RKO (cell line): ENCODE data around the gene NFKBIA.
"Not testable (repeated sequence)": the region's sequence is repeated elsewhere in the genome, so short reads cannot be mapped to it uniquely, and the experiment has no call there.

ENCODE experiments used
- DNase-seq: peaks from one replicate; pipeline ENCODE4 v3.0.0-alpha.2; 2016; ENCODE audit warnings: low spot score

NFKBIA gene

DNA sequence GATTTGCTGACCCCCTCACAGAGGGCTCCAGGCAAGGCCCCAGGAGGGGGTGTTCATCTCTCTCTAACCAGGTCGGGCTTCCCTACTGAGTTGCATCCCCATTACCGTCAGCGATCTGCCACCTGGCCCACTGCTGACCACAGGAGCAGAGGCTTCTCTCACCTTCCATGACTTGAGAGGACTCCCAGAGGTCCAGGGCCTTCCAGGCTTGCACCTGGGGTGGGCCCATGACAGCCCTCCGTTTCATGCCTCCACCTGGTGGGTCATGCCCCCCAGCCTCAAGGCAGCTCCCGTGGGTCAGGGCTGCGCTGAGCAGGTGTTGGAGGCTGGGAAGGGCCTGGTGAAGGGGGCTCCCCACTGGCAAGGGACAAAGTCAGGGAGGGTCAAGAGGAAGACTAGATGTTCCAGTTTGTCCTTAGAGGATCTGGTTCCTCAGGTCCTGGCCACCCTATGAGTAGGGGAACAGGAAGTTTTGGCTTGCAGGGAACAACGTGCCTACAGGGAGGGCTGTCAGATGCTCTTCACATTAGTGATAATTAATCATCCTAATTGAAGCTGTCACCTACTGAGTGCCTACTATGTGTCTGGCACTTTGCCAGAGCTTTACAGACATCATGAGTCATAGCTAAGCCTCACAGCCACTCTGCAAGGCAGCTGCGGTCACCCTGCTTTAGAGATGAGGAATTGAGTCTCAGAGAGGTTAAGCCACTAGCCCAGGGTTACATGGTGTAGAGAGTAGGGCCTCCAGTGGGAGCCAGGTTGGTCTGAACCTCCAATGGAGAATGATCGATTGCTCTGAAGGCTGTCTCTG lies 13.8 kb downstream of the NFKBIA start:
- DNase-seq, result peak; percentile 81

DNA sequence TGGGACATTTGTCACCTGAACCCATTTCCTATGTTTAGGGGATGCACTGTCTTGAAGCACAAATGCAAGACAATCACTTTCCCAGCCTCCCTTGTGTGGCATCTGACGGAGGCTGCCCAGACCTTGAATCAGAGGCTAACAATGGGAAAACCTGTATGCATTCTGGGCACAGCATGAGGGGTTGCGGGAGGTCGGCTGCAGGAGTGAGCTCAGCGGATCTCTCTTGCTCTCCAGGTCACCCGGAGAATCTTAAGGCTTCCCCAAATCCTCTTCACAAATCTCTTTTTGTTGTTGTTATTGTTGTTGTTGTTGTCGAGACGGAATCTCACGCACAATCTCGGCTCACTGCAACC lies 15.3 kb downstream of the NFKBIA start:
- no peak for DNase-seq

DNA sequence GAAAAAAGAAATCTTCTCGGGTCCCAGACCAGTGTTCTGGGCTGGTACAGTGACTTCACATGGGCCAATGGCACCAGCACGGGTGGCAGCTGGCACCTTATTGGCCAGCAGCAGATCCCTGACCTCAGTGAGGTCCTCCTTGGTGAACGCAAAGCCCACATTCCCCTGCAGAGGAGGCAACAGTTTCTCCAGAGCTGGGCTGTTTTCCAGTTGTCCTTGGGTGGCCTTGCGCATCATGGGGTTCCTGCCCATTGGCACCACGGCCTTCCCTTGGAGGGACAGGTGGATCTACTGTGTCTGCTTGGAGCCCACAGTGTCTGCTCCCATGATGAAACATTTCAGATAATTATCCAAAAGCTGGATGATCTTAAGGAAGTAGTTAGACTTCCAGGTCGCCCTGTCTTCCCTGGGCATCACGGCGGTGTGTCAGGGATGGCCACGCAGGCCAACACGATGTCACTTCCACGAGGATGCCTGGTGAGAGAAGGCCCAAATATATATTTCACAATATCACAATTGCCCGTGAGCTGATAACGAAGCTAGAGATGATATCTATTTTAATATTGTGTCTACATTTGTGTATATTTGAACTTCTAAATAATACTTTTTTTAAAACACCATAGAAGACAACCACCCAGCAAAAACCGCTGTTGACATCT lies 15.8 kb downstream of the NFKBIA start:
- no peak for DNase-seq

DNA sequence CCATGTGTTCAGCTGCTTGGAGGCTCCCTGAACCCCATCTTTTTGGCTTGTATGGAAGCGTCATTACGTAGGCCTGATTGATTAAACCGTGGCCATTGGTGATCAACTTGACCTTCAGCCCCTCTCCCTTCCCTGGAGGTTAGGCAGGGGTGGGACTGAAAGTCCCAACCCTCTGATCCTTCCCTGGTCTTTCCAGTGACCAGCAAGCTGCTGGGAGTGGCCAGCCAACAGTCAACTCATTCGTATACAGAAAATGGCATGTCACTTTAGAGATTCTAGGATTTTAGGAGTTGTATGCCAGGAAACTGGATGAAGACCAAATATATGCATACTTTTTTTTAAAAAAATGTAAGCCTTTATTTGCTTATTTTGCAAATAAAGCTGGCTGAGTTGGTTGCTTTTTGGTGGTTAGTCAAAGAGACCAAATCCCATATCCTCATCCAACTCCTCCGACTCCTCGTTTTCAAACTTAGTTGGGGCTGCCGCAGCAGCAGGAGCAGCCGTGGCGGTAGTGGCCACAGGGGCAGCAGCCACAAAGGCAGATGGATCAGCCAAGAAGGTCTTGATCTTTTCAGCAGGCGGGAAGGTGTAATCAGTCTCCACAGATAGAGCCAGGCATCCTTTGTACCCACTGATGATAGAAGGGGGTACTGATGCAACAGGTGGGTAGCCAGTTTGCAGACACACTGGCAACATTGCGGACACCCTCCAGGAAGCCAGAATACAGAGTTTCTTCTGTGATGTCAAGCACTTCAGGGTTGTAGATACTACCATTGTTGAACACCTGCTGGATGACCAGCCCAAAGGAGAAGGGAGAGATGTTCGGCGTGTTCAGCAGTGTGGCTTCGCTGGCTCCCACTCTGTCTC lies 16.6 kb downstream of the NFKBIA start:
- DNase-seq, result no peak

DNA sequence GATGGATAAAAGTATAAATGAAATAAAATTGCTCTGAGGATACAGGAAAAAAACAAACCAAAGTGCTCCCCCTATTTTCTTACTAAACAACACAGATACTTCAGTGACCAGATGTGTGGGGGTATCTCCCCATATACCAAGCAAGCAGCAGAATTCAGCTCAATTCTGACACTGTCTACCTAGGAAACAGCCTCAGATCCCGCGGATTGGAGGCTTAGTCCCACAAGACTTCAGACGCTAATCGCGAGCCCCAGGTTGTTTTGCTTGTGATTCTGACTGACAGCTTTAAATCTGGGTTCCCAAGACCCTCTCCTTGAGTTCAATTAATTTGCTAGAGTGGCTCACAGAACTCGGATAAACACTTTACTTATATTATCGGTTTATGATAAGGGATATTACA lies 17.3 kb downstream of the NFKBIA start:
- no peak for DNase-seq

DNA sequence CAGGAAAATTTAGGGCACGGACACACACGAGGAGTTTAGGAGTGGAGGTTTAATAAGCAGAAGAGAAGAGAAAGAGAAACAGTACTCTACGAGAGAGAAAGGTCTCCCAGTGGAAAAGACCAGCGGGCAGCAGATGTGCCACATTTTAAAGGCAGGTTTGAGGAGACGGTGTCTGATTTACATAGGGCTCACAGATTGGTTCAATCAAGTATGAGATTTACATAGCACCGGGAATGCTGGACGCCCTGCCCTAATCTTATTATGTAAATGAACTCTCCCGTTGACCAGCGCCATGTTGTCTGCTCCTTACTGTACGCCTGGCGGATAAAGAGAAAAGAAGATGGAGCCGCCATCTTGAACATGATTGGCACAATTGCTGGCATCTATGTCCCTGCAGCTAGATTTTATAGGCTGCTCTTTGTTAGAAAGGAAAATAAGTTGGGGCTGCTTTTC lies 17.9 kb downstream of the NFKBIA start:
- no peak for DNase-seq

DNA sequence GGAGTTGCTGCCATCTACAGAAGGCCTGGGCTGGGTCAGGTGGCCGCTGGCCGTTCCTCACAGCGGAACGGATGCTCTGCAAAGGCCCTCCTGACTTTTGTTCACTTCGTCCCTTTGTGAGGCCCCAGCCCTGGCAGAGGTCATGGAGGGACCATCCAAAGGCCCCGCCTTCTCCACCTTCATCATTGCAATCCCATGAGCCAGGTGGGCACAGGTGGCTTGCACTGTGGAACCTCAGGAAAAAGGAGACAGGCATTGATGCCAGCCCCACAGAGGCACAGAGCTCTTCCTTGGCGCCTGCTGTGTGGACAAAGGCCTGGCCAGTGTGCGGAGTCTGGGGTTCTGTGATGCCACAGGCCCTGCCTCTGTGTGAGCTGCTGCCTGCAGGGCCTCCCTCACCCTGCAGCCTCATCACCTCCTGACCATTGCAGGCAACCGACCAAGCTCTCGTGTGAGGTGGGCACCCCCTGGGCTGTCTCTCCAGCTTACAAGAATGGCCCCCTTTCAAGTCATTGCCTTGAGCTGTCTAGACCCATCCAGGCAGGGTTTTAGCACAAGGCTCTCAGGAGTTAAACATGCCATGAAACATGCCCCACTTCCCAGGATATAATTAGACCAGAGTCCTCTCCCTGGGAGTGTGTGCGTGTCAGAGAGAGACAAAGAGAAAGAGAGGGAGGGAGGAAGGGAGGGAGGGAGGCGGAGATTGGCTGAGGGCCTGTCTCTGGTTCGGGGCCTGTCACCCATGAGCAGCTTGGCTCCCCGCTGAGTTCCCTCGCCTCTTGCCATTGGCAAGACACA lies 19.3 kb downstream of the NFKBIA start:
- DNase-seq, result no peak

DNA sequence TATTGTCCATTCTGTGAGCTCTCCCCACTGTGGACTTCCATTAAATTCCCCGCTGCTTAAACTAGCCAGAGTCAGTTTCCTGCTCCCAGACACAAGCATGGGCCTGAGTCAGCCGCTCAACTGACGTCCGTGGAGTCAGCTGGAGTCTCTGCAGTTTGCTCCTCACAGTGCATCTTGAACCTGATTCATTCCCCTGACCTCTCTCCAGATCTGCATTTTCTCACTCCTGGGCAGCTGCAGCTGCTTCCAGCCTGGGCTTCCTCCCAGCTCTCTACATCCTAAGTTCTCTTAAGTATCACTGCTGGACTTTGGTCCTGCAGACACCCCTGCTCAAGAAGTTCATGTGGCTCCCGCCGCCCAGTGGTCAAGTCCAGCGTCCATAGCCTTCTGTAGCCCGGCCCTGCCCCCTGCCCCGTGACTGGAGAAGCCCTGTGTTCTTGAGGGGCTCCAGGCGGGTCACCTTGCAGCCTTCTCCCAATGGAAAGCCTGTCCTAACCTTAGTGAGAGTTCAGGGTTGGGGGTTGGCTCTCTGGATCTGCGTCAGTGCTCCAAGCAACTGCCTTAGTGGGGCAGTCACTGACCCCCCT lies 20.0 kb downstream of the NFKBIA start:
- DNase-seq, result no peak

DNA sequence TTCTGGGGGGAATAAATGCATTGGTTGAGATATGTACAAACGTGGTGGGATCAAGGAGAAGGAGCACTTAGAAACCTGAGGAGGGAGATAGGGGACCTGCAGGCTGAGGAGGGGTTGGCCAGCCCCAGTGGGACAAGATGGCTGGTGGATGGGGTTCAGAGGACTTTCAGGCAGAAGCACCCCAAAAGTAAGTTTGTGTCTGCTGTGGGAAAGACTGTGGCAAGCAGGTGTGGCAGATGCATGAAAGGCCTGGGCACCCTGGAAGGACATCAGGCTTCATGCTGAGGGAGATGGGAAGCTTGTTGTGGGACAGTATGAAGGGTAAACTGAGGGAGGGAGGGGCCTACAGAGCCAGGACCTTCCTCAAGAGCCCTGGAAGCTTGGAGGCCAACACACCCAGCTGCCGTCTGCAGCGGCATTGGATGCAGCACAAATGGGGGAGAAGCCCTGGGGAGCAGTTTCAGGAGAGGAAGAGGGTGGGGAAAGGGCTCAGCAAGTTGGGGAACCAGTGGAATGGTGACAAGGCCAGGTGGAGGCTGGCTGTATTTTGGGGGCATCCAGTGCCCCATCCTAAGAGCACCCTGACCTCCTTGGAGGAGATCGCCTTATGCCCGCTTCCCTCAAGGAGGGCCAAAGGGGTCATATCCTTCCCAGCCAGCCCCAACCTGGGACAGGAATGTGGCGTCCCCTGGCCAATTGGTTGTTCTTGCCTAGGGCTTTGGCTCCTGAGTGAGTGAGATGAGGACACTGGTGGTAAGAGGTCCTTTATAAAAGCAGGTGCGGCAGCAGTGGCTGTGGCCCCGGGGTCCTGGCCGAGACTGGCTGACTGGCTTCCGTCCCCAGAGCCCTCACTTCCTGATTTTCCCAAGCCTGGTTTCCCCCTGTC lies 20.7 kb downstream of the NFKBIA start:
- no peak for DNase-seq

DNA sequence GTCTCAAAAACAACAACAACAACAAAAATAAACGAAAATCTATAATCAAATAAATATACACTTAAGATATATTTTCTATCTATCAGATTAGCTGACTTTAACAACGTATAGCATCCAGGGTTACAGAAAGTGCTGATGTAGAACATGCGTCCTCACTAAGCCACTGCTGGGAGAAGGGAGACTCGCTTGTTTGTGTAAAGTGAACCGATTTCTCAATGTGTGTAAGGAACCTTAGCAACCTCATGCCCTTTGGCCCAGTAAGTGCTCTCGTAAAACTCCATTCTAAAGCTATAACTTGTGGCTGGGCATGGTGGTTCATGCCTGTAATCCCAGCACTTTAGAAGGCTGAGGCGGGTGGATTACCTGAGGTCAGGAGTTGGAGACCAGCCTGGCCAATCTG lies 23.8 kb downstream of the NFKBIA start:
- no peak for DNase-seq

DNA sequence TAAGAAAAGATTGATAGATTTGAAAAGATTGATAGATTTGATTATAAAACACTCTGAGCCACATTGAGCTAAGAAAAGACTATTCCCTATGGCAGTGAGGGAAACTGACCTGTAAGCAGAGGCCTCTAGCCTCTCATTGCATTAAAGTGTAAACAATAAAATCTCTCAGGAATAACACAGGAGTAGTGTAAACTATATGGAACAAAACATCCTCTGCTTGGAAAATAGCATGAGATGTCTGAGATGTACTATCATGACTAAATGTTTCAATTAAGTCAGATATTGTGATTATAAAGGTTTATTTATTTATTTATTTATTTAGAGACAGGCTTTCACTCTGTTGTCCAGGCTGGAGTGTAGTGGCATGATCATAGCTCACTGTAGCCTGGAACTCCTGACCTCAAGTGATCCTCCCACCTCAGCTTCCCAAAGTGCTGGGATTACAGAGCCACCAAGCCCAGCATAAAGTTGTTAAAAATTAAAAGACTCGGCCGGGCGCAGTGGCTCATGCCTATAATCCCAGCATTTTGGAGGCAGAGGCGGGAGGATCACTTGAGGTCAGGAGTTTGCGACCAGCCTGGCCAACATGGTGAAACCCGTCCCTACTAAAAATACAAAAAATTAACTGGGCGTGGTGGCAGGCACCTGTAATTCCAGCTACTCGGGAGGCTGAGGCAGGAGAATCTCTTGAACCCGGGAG lies 25.2 kb downstream of the NFKBIA start:
- DNase-seq, result not testable (repeated sequence)

DNA sequence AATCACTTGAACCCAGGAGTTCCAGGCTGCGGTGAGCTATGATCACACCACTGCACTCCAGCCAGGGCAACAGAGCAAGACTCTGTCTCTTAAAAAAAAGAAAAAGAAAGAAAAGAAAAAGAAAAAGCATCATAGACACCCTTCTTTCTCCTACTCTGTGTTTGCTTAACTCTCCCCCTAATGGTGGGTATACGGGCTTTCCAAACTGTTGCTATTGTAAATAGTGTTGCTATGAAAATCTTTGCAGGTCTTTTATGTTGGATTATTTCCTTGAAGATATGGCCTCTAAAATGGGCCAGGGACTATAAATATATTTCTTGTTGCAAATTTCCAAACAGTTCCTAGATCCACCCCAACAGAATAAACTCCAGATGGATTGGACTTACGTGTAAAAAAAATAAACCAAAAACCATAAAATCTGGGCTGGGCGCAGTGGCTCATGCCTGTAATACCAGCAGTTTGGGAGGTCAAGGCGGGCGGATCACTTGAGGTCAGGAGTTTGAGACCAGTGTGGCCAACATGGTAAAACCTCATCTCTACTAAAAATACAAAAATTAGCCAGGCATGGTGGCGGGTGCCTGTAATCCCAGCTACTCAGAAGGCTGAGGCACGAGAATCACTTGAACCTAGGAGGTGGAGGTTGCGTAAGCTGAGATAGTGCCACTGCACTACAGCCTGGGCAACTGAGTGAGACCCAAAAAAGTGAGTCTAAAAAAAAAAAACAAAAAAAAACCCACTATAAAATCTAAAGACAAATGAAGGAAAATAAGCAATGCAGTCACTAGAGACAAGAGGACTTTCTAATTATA lies 25.9 kb downstream of the NFKBIA start:
- no peak for DNase-seq

DNA sequence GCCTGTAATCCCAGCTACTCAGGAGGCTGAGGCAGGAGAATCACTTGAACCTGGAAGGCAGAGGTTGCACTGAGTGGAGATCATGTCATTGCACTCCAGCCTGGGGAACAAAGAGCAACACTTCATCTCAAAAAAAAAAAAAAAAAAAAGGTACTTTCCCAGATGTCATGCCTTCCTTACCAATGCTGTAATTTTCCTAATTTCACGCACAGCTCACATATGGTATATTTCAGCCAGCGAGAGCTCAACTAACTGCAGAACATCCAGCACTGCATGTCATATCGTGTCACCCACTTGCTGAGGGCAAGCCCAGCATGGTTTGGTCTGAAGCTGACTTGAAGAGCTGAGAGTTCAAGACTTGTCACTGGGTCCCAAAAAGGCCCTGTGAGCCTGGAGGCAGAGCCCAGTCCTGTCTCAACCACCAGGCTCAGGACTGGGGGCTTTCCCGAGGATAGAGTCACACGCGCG lies 29.0 kb downstream of the NFKBIA start:
- DNase-seq, result no peak

DNA sequence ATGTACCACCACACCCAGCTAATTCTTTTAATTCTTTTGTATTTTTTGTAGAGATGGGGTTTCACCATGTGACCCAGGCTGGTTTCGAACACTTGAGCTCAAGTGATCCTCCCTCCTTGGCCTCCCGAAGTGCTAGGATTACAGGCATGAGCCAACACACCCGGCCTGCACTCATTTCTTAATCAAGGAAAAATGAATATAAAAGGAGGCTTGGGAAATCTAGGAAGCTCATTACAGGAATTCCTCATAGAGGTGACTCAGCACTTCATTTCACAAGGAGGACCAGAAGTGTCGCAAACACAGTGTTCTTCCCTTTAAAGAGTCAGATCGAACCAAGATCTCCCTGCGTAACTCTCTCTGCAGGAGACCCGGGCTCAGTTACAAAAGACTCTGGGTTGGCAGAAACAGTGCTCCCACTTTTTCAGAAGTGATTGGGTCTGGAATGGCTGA lies 30.3 kb downstream of the NFKBIA start:
- peak; percentile 81 for DNase-seq

DNA sequence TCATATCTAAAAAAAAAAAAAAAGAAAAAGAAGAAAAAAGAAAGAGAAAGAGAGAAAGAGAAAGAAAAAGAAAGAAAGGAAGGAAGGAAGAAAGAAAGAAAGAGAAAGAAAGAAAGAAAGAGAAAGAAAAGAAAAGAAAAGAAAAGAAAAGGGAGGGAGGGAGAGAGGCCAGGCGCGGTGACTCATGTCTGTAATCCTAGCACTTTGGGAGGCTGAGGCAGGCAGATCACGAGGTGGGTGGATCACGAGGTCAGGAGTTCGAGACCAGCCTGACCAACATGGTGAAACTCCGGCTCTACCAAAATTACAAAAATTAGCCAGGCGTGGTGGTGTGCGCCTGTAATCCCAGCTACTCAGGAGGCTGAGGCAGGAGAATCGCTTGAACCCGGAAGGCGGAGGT lies 31.3 kb downstream of the NFKBIA start:
- not testable (repeated sequence) for DNase-seq

DNA sequence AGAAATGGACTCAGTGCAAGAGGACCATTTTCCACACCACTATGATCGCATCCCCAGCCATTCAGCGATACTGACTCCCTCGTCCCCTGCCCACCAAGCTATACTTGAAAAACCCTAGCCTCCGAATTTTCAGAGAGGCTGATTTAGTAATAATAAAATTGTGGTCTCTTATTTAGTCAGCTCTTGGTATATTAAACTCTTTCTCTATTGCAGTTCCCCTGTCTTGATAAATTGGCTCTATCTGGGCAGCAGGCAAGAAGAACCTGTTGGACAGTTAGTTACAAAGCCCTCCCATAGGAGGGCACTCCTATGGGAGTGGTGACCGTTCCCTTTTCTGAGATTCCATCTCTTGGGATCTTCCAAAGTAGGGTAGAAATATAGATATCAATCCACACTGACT lies 33.6 kb downstream of the NFKBIA start:
- no peak for DNase-seq

DNA sequence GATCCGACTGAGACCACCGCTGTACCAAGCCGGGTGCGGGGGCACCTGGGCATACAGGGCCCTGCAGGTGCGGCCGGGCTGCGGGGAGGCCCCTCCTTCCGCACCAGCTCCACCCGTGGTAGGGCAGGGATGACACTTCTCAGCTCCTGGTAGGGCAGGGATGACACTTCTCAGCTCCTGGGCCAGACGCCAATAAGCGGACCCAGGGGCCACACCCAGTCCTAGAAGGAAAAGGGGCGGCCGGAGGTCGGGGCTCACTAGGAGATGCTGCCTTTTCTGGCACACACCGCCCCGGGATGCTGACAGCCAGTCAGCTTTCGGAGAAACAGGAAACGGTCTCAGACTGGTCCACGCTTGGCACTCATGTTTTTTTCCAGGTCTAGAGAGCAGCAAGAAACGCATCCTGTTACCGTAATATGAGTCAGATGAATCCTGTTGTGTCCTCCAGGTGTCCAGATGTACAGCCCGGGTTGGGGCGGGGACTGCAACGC lies 34.8 kb downstream of the NFKBIA start:
- no peak for DNase-seq

DNA sequence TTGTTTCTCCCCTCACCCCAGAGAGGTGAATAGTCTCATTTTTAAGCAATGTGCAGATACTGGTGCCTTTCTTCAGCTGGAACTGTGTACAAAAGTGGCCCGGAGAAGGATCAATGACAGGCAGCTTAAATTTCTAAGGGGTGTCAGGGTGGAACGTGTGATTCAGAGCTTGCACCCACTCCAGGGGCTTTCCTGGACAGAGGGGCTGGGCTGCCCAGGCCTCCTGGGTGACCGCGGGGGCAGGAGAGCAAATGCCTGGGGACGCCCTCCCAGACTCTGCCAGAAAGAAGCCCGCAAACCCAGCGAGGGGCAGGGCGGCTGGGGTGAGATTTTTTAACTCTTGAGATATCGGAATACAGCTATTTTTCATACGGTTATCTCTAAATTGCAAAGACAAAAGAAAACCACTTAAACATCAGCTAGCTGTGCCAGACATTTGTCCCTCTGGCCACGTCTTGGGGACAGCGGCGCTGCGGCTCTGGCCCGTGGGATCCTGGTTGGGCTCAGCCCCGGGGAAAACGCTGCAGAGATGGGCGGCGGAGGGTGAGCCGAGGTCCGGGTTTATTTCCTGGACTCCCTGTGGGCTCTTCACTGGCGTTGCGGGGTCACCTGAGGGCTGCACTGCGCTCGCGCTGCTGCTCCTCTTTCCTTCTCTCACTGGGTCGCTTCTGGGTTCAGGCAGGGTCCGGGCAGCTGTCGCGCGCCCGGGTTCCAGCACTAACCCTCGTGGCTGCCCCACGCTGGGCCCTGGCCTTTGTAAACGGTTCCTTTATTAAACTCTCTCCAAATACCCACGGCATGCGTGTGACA lies 35.8 kb downstream of the NFKBIA start:
- no peak for DNase-seq
